Left ventricle myocardium inferior (tissue), 1 donor: ENCODE data around the gene PDE6B. TPM values are rescaled to one million over a fixed set of nuclear protein-coding genes. Genes with fewer than 3 reads are reported as not detected.
A peak's percentile ranks its signal among the peaks of the same experiment; 100 is the strongest.

Experiments used
- DNase-seq: peaks from one replicate; pipeline ENCODE4 v3.0.0-alpha.2; 2020
- H3K27ac ChIP-seq: fragments of 200-600 bp; replicated peaks from 2 replicates; pipeline ENCODE4 v1.8.0; 2021
- H3K27me3 ChIP-seq: fragments of 200-600 bp; 2 replicates; pipeline ENCODE4 v1.8.0; 2021; ENCODE audit warnings: low read depth
- H3K36me3 ChIP-seq: fragments of 200-600 bp; 2 replicates; pipeline ENCODE4 v1.8.0; 2021
- H3K4me1 ChIP-seq: fragments of 200-600 bp; 2 replicates; pipeline ENCODE4 v1.8.0; 2021
- H3K4me3 ChIP-seq: fragments of 200-600 bp; 2 replicates; pipeline ENCODE4 v1.8.0; 2021; ENCODE audit warnings: mild to moderate bottlenecking, moderate library complexity
- H3K9me3 ChIP-seq: fragments of 200-600 bp; replicated peaks from 2 replicates; pipeline ENCODE4 v1.8.0; 2021
- intact Hi-C: fragments of 100-400 bp; cut with micrococcal nuclease; formaldehyde crosslinking; loops from one replicate; pipeline ENCODE4 v1.11.0; 2022
- total RNA-seq: library from RNA; stranded (reverse); fragmentation: NEBNext Ultra II Directional; extraction: Animal tissue kit (Norgen Biotek cat#: 25700); gene quantifications from one replicate; pipeline ENCODE4 v1.2.1, GENCODE V29; 2021
- TF ChIP-seq, protein P1 (sequence below): fragments of 200-600 bp; IDR thresholded peaks from 2 replicates; pipeline ENCODE4 v1.8.0; 2021; ENCODE audit warnings: antibody characterized with exemption, mild to moderate bottlenecking, borderline replicate concordance
- donor health status: DM: no; HTN: yes; CAD: no; lungs with severe emphysema.

The PDE6B gene
- total RNA-seq, 1 donor from 2014 or later = 2.7 TPM

DNA sequence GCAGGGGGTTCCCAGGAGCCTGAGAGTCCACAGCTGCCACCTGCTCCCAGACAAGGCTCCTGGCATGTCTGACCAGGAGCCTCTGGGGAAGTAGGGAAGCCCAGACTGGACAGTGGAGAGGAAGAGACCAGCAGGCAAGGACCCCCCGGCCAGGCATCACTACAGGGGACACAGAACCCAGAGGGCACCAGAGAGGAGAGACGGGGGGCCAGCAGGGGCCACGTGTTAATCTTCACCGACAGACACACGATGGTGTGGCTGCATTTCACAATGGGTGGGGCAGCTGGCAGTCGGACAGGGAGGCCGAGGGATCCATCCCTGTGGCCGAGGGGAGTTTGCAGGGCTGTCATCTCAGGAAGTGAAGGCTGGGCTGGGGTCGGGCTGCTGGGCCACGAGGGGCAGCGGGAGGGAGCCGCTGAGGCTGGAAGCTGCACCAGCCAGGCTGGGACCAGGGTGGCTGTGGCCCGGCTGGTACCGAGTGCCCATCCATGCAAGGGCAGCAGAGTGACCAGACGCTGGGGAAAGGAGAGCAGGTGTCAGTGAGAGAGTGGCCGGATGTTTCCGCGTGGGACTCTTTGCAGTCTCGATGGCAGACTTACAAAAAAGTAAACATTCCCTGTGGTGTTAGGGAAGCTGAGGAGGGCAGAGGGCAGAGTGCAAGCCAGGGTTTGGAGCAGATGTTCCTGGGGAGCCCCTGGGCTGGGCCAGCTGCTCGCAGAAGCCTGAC, 4.7 kb downstream of the PDE6B start:
- H3K4me3 ChIP-seq = no peak overlapping the region
- intact Hi-C loops = no loop called here
- DNase-seq = peak; percentile 5
- H3K9me3 ChIP-seq = peaks cover 12% of the 10 kb centered on the region
- TF ChIP-seq, protein P1, sequence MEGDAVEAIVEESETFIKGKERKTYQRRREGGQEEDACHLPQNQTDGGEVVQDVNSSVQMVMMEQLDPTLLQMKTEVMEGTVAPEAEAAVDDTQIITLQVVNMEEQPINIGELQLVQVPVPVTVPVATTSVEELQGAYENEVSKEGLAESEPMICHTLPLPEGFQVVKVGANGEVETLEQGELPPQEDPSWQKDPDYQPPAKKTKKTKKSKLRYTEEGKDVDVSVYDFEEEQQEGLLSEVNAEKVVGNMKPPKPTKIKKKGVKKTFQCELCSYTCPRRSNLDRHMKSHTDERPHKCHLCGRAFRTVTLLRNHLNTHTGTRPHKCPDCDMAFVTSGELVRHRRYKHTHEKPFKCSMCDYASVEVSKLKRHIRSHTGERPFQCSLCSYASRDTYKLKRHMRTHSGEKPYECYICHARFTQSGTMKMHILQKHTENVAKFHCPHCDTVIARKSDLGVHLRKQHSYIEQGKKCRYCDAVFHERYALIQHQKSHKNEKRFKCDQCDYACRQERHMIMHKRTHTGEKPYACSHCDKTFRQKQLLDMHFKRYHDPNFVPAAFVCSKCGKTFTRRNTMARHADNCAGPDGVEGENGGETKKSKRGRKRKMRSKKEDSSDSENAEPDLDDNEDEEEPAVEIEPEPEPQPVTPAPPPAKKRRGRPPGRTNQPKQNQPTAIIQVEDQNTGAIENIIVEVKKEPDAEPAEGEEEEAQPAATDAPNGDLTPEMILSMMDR = no peak
- H3K4me1 ChIP-seq = no peaks in the 10 kb centered on the region
- no peaks in the 10 kb centered on the region for H3K36me3 ChIP-seq
- H3K27me3 ChIP-seq = peaks cover 61% of the 10 kb centered on the region
- no peak overlapping the region for H3K27ac ChIP-seq

- peak; percentile 5 for DNase-seq
- TF ChIP-seq, protein P1 = no peak
- peaks cover 58% of the 10 kb centered on the region for H3K27me3 ChIP-seq
- no peaks in the 10 kb centered on the region for H3K36me3 ChIP-seq
- intact Hi-C loops = no loop called here
- no peak overlapping the region for H3K27ac ChIP-seq
- H3K4me3 ChIP-seq = no peak overlapping the region
- H3K4me1 ChIP-seq = no peaks in the 10 kb centered on the region
- peaks cover 12% of the 10 kb centered on the region for H3K9me3 ChIP-seq
These were observed 5.3 kb downstream of the PDE6B start for GRCh38 chr4:630656-631055.

GRCh38 chr4:632196-632790, 6.9 kb downstream of the PDE6B start:
- Histone ChIP-seq H3K27ac (no peak overlapping the region), H3K9me3 (peaks cover 12% of the 10 kb centered on the region), H3K27me3 (peaks cover 58% of the 10 kb centered on the region), H3K4me1 (no peaks in the 10 kb centered on the region), H3K36me3 (no peaks in the 10 kb centered on the region), H3K4me3 (no peak overlapping the region)
- TF ChIP-seq, protein P1 = no peak
- no peak for DNase-seq
- intact Hi-C loops = no loop called here

GRCh38 chr4:632926-633325, 7.6 kb downstream of the PDE6B start:
- H3K27me3 ChIP-seq = peaks cover 62% of the 10 kb centered on the region
- no peak overlapping the region for H3K4me3 ChIP-seq
- TF ChIP-seq, protein P1 = no peak
- no peak overlapping the region for H3K27ac ChIP-seq
- DNase-seq = peak; percentile 4
- no peaks in the 10 kb centered on the region for H3K36me3 ChIP-seq
- intact Hi-C loops = no loop called here
- H3K9me3 ChIP-seq = peaks cover 12% of the 10 kb centered on the region
- H3K4me1 ChIP-seq = no peaks in the 10 kb centered on the region

DNA sequence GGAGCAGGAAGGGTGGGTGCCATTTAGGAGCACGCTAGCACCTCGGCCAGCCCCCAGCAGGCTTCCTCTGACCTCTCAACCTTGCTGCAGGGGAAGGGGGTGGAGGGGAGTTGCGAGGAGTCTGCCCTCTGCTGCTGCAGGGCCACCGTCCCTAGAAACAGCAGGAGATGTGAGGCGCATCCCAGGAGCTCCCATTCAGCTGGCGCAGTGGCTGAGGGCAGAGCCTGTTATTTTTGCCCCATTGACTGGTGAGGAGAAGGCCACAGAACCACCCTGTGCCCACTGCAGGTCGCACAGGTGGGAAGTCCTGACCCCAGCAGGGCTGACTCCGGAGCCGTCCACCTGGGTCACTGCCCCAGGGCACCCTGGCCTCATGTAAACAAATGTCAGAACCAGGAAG, 8.0 kb downstream of the PDE6B start:
- H3K4me3 ChIP-seq = no peak overlapping the region
- no peak overlapping the region for H3K27ac ChIP-seq
- no peak for DNase-seq
- intact Hi-C loops = no loop called here
- peaks cover 12% of the 10 kb centered on the region for H3K9me3 ChIP-seq
- peaks cover 63% of the 10 kb centered on the region for H3K27me3 ChIP-seq
- no peaks in the 10 kb centered on the region for H3K36me3 ChIP-seq
- TF ChIP-seq, protein P1 = no peak
- no peaks in the 10 kb centered on the region for H3K4me1 ChIP-seq
